ENCODE results near the gene TSEN2. TPM values are rescaled to one million over a fixed set of nuclear protein-coding genes. Genes with fewer than 3 reads are reported as not detected.
"Not testable (repeated sequence)": the region's sequence is repeated elsewhere in the genome, so short reads cannot be mapped to it uniquely, and the experiment has no call there.

Gene TSEN2
- total RNA-seq, 2 experiments from 2014 or later = 10.9 to 11.1 TPM

GRCh38 chr3:12460127-12460526, 24.2 kb upstream of the TSEN2 start:
- POLR2A ChIA-PET = no interaction called here
- Mint-ChIP-seq H3K27me3 (no peaks in the 10 kb centered on the region), H3K4me3 (no peak overlapping the region), H3K9me3 (no peaks in the 10 kb centered on the region), H3K27ac (no peak overlapping the region), H3K4me1 (peaks cover 10% of the 10 kb centered on the region), H3K36me3 (no peaks in the 10 kb centered on the region)
- DNase-seq (no peak), ATAC-seq (ENCODE audit: low read depth) (no peak)

GRCh38 chr3:12461097-12461649, 23.1 kb upstream of the TSEN2 start:
- no peaks in the 10 kb centered on the region for H3K9me3 Mint-ChIP-seq
- POLR2A ChIA-PET = interaction anchor here (0.6 kb wide), 1 partner anchor 151 kb away, joined by 3 read pairs; no protein-coding TSS in a partner anchor
- ATAC-seq (ENCODE audit: low read depth) (no peak), DNase-seq (no peak)
- H3K36me3 Mint-ChIP-seq = no peaks in the 10 kb centered on the region
- H3K4me1 Mint-ChIP-seq = peaks cover 10% of the 10 kb centered on the region
- H3K4me3 Mint-ChIP-seq = no peak overlapping the region
- H3K27me3 Mint-ChIP-seq = no peaks in the 10 kb centered on the region
- no peak overlapping the region for H3K27ac Mint-ChIP-seq

GRCh38 chr3:12462159-12462947, 21.9 kb upstream of the TSEN2 start:
- peak; percentile 45 for DNase-seq
- ATAC-seq (ENCODE audit: low read depth) = peak; percentile 85
- no peaks in the 10 kb centered on the region for H3K27me3 Mint-ChIP-seq
- POLR2A ChIA-PET = interaction anchor here (1.2 kb wide), 1 partner anchor 22 kb away, joined by 4 read pairs; the partner anchor contains the start of gene TSEN2
- no peaks in the 10 kb centered on the region for H3K9me3 Mint-ChIP-seq
- H3K4me3 Mint-ChIP-seq = peak overlapping the region; percentile 28
- peaks cover 10% of the 10 kb centered on the region for H3K4me1 Mint-ChIP-seq
- H3K36me3 Mint-ChIP-seq = no peaks in the 10 kb centered on the region
- peak overlapping the region; percentile 72 for H3K27ac Mint-ChIP-seq

- no peak for ATAC-seq (ENCODE audit: low read depth)
- Mint-ChIP-seq H3K27ac (no peak overlapping the region), H3K27me3 (no peaks in the 10 kb centered on the region)
Measured at GRCh38 chr3:12463686-12464085, 20.6 kb upstream of the TSEN2 start.

GRCh38 chr3:12464181-12464580, 20.1 kb upstream of the TSEN2 start:
- POLR2A ChIA-PET = no interaction called here
- Mint-ChIP-seq H3K4me3 (no peak overlapping the region), H3K36me3 (no peaks in the 10 kb centered on the region), H3K27me3 (no peaks in the 10 kb centered on the region), H3K9me3 (no peaks in the 10 kb centered on the region), H3K4me1 (peaks cover 10% of the 10 kb centered on the region), H3K27ac (peak overlapping the region; percentile 1)
- DNase-seq (no peak), ATAC-seq (ENCODE audit: low read depth) (no peak)

More at GRCh38 chr3:12463686-12464085, 20.6 kb upstream of the TSEN2 start:
- POLR2A ChIA-PET = no interaction called here
- H3K9me3 Mint-ChIP-seq = no peaks in the 10 kb centered on the region
- no peaks in the 10 kb centered on the region for H3K36me3 Mint-ChIP-seq
- DNase-seq = no peak
- H3K4me1 Mint-ChIP-seq = peaks cover 10% of the 10 kb centered on the region
- H3K4me3 Mint-ChIP-seq = no peak overlapping the region

- Mint-ChIP-seq H3K36me3 (no peaks in the 10 kb centered on the region), H3K27ac (no peak overlapping the region), H3K4me1 (peaks cover 10% of the 10 kb centered on the region), H3K27me3 (no peaks in the 10 kb centered on the region), H3K9me3 (no peaks in the 10 kb centered on the region), H3K4me3 (no peak overlapping the region)
- DNase-seq = no peak
- POLR2A ChIA-PET = no interaction called here
- ATAC-seq (ENCODE audit: low read depth) = no peak
Measured at GRCh38 chr3:12465151-12465835, 19.0 kb upstream of the TSEN2 start.

GRCh38 chr3:12465836-12466225, 18.4 kb upstream of the TSEN2 start:
- H3K4me1 Mint-ChIP-seq = peaks cover 10% of the 10 kb centered on the region
- H3K27me3 Mint-ChIP-seq = no peaks in the 10 kb centered on the region
- POLR2A ChIA-PET = no interaction called here
- no peaks in the 10 kb centered on the region for H3K9me3 Mint-ChIP-seq
- no peak overlapping the region for H3K4me3 Mint-ChIP-seq
- H3K27ac Mint-ChIP-seq = no peak overlapping the region
- H3K36me3 Mint-ChIP-seq = no peaks in the 10 kb centered on the region
- no peak for DNase-seq
- no peak for ATAC-seq (ENCODE audit: low read depth)

- ATAC-seq (ENCODE audit: low read depth) = no peak
- Mint-ChIP-seq H3K27me3 (no peaks in the 10 kb centered on the region), H3K9me3 (no peaks in the 10 kb centered on the region), H3K36me3 (no peaks in the 10 kb centered on the region), H3K27ac (no peak overlapping the region), H3K4me1 (peaks cover 4% of the 10 kb centered on the region), H3K4me3 (no peak overlapping the region)
- POLR2A ChIA-PET = no interaction called here
- no peak for DNase-seq
Measured at GRCh38 chr3:12467746-12468145, 16.5 kb upstream of the TSEN2 start.

GRCh38 chr3:12468276-12468675, 16.0 kb upstream of the TSEN2 start:
- no peaks in the 10 kb centered on the region for H3K36me3 Mint-ChIP-seq
- no peak overlapping the region for H3K4me3 Mint-ChIP-seq
- no peaks in the 10 kb centered on the region for H3K27me3 Mint-ChIP-seq
- peaks cover 1% of the 10 kb centered on the region for H3K4me1 Mint-ChIP-seq
- H3K9me3 Mint-ChIP-seq = no peaks in the 10 kb centered on the region
- POLR2A ChIA-PET = no interaction called here
- H3K27ac Mint-ChIP-seq = no peak overlapping the region
- DNase-seq (no peak), ATAC-seq (ENCODE audit: low read depth) (no peak)

- Mint-ChIP-seq H3K4me1 (peaks cover 1% of the 10 kb centered on the region), H3K27ac (no peak overlapping the region), H3K36me3 (no peaks in the 10 kb centered on the region), H3K27me3 (no peaks in the 10 kb centered on the region), H3K9me3 (no peaks in the 10 kb centered on the region), H3K4me3 (no peak overlapping the region)
- POLR2A ChIA-PET = no interaction called here
- no peak for ATAC-seq (ENCODE audit: low read depth)
- DNase-seq = no peak
Measured at GRCh38 chr3:12468757-12469156, 15.5 kb upstream of the TSEN2 start.

GRCh38 chr3:12469222-12469621, 15.1 kb upstream of the TSEN2 start:
- H3K27me3 Mint-ChIP-seq; H3K9me3 Mint-ChIP-seq; ATAC-seq (ENCODE audit: low read depth); DNase-seq; POLR2A ChIA-PET; H3K4me1 Mint-ChIP-seq; H3K4me3 Mint-ChIP-seq; H3K36me3 Mint-ChIP-seq; H3K27ac Mint-ChIP-seq: not testable (repeated sequence)

- no peaks in the 10 kb centered on the region for H3K27me3 Mint-ChIP-seq
- H3K4me3 Mint-ChIP-seq = no peak overlapping the region
- POLR2A ChIA-PET = no interaction called here
- ATAC-seq (ENCODE audit: low read depth) (no peak), DNase-seq (no peak)
- no peaks in the 10 kb centered on the region for H3K36me3 Mint-ChIP-seq
- H3K9me3 Mint-ChIP-seq = no peaks in the 10 kb centered on the region
- peaks cover 1% of the 10 kb centered on the region for H3K4me1 Mint-ChIP-seq
- no peak overlapping the region for H3K27ac Mint-ChIP-seq
Measured at GRCh38 chr3:12470111-12470510, 14.2 kb upstream of the TSEN2 start.

- no peak overlapping the region for H3K4me3 Mint-ChIP-seq
- H3K27me3 Mint-ChIP-seq = no peaks in the 10 kb centered on the region
- POLR2A ChIA-PET = no interaction called here
- H3K9me3 Mint-ChIP-seq = no peaks in the 10 kb centered on the region
- DNase-seq = no peak
- ATAC-seq (ENCODE audit: low read depth) = no peak
- peaks cover 1% of the 10 kb centered on the region for H3K4me1 Mint-ChIP-seq
- no peaks in the 10 kb centered on the region for H3K36me3 Mint-ChIP-seq
- H3K27ac Mint-ChIP-seq = no peak overlapping the region
Measured at GRCh38 chr3:12470680-12471079, 13.6 kb upstream of the TSEN2 start.

- DNase-seq (no peak), ATAC-seq (ENCODE audit: low read depth) (no peak)
- Mint-ChIP-seq H3K4me3 (no peak overlapping the region), H3K27me3 (no peaks in the 10 kb centered on the region), H3K9me3 (no peaks in the 10 kb centered on the region), H3K36me3 (no peaks in the 10 kb centered on the region), H3K4me1 (peaks cover 1% of the 10 kb centered on the region), H3K27ac (no peak overlapping the region)
- POLR2A ChIA-PET = interaction anchor here (0.5 kb wide), 1 partner anchor 644 kb away, joined by 3 read pairs; no protein-coding TSS in a partner anchor
Measured at GRCh38 chr3:12471241-12471640, 13.0 kb upstream of the TSEN2 start.

All from activated naive CD8-positive, alpha-beta T cell treated with anti-CD3 and anti-CD28 coated beads, Interleukin-2, amount 10 ng/mL, durations not matched to agents 7 days and 5 days (primary cell).